ENCODE results near the gene RACK1. TPM values are rescaled to one million over a fixed set of nuclear protein-coding genes. Genes with fewer than 3 reads are reported as not detected.
A peak's percentile ranks its signal among the peaks of the same experiment; 100 is the strongest.

Gene RACK1
- total and polyA plus RNA-seq, 2 of the 13 experiments (the other 11 are each of a cell fraction or from before 2014, with no cell fraction given): 2,514 to 6,141 TPM

- 0 out of 2 replicates have a peak, but pooled peaks have one; percentile 9 for TF ChIP-seq AHDC1 (CRISPR knock-in tag; IDR thresholded peaks at IDR 0.05; ENCODE audit: borderline replicate concordance)
- TF ChIP-seq, protein P1, sequence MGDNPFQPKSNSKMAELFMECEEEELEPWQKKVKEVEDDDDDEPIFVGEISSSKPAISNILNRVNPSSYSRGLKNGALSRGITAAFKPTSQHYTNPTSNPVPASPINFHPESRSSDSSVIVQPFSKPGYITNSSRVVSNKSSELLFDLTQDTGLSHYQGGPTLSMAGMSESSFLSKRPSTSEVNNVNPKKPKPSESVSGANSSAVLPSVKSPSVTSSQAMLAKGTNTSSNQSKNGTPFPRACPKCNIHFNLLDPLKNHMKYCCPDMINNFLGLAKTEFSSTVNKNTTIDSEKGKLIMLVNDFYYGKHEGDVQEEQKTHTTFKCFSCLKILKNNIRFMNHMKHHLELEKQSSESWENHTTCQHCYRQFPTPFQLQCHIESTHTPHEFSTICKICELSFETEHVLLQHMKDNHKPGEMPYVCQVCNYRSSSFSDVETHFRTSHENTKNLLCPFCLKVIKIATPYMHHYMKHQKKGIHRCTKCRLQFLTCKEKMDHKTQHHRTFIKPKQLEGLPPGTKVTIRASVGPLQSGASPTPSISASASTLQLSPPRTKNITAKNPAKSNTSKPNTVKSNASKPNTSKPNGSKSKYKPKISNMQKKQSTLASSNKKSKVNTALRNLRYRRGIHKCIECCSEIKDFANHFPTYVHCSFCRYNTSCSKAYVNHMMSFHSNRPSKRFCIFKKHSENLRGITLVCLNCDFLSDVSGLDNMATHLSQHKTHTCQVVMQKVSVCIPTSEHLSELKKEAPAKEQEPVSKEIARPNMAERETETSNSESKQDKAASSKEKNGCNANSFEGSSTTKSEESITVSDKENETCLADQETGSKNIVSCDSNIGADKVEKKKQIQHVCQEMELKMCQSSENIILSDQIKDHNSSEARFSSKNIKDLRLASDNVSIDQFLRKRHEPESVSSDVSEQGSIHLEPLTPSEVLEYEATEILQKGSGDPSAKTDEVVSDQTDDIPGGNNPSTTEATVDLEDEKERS (CRISPR knock-in tag; IDR thresholded peaks at IDR 0.05): no peak; the same call in 1 of the 2 replicates
These were observed 53.6 kb downstream of the RACK1 start (continued) for GRCh38 chr5:181189962-181190710.

Data from HepG2 (cell line).